DOHH2 (cell line): Measurements from ENCODE around the gene ELL2.

Source experiments
- H3F3A ChIP-seq: fragments of 200-600 bp; sonication (generic), shearing (Covaris generic); 2 replicates; pipeline ENCODE4 v1.6.0; 2016; ENCODE audit warnings: antibody characterized with exemption, mild to moderate bottlenecking; ENCODE audit not compliant: control insufficient read depth, insufficient read depth
- H3K27ac ChIP-seq: fragments of 200-600 bp; sonication (generic); 2 replicates; pipeline ENCODE4 v1.5.1; 2014; ENCODE audit warnings: low read depth, mild to moderate bottlenecking, low read length, moderate library complexity
- H3K27me3 ChIP-seq: fragments of 200-600 bp; sonication (generic); 2 replicates; pipeline ENCODE4 v1.6.1; 2014; ENCODE audit warnings: mild to moderate bottlenecking, low read length, mixed read lengths; ENCODE audit not compliant: control insufficient read depth
- H3K36me3 ChIP-seq: fragments of 200-600 bp; sonication (generic); 2 replicates; pipeline ENCODE4 v1.6.1; 2014; ENCODE audit warnings: mild to moderate bottlenecking, low read length, moderate library complexity, mixed read lengths; ENCODE audit not compliant: control insufficient read depth
- H3K4me1 ChIP-seq: fragments of 200-600 bp; sonication (generic); 2 replicates; pipeline ENCODE4 v1.6.1; 2014; ENCODE audit warnings: mild to moderate bottlenecking, low read length, mixed read lengths; ENCODE audit not compliant: control insufficient read depth
- H3K4me2 ChIP-seq: fragments of 200-600 bp; sonication (generic); 2 replicates; pipeline ENCODE4 v1.6.0; 2014; ENCODE audit warnings: mild to moderate bottlenecking, low read length, moderate library complexity
- H3K4me3 ChIP-seq: fragments of 200-600 bp; sonication (generic); 2 replicates; pipeline ENCODE4 v1.5.1; 2014; ENCODE audit warnings: mild to moderate bottlenecking, low read length, mixed read lengths
- H3K79me2 ChIP-seq: fragments of 200-600 bp; sonication (generic); 2 replicates; pipeline ENCODE4 v1.6.1; 2014; ENCODE audit warnings: mild to moderate bottlenecking, low read length, mixed read lengths; ENCODE audit not compliant: control insufficient read depth
- H3K9me2 ChIP-seq: fragments of 200-600 bp; sonication (generic); replicated peaks from 2 replicates; pipeline ENCODE4 v1.6.1; 2014; ENCODE audit warnings: mild to moderate bottlenecking, low read length, mixed read lengths; ENCODE audit not compliant: control insufficient read depth
- H3K9me3 ChIP-seq: fragments of 200-600 bp; sonication (generic); 2 replicates; pipeline ENCODE4 v1.6.1; 2014; ENCODE audit warnings: antibody characterized with exemption, low read length, mixed read lengths; ENCODE audit not compliant: control insufficient read depth, insufficient read depth
- H4K20me1 ChIP-seq: fragments of 200-600 bp; sonication (generic); 2 replicates; pipeline ENCODE4 v1.6.0; 2014; ENCODE audit warnings: low read depth, mild to moderate bottlenecking, antibody characterized with exemption, low read length, moderate library complexity; ENCODE audit not compliant: control insufficient read depth, insufficient read depth
- CTCF ChIP-seq: fragments of 200-600 bp; sonication (generic); IDR thresholded peaks from one replicate; pipeline ENCODE4 v1.5.1; 2014; ENCODE audit warnings: antibody characterized with exemption, mild to moderate bottlenecking, low read depth, low read length; ENCODE audit not compliant: poor library complexity, severe bottlenecking
- EZH2phosphoT487 ChIP-seq: fragments of 200-600 bp; sonication (generic); IDR thresholded peaks from 2 replicates; pipeline ENCODE4 v1.6.1; 2017; ENCODE audit warnings: borderline replicate concordance, mild to moderate bottlenecking, antibody characterized with exemption, low read length, moderate library complexity, mixed read lengths

Gene ELL2

GRCh38 chr5:95956021-95956899 lies 5.4 kb downstream of the ELL2 start:
- no peak for TF ChIP-seq EZH2phosphoT487
- no peak for TF ChIP-seq CTCF
- H3K27ac ChIP-seq, result no peak overlapping the region
- peaks cover 31% of the 10 kb centered on the region for H3K27me3 ChIP-seq
- no peaks in the 10 kb centered on the region for H3K79me2 ChIP-seq
- H4K20me1 ChIP-seq, result no peaks in the 10 kb centered on the region
- no peak overlapping the region for H3K4me3 ChIP-seq
- no peaks in the 10 kb centered on the region for H3K36me3 ChIP-seq
- no peaks in the 10 kb centered on the region for H3K9me2 ChIP-seq
- H3F3A ChIP-seq, result no peaks in the 10 kb centered on the region
- no peak overlapping the region for H3K4me2 ChIP-seq
- no peaks in the 10 kb centered on the region for H3K9me3 ChIP-seq
- peaks cover 7% of the 10 kb centered on the region; the same call in 1 of the 2 replicates for H3K4me1 ChIP-seq

- Histone ChIP-seq H3K9me3 (no peaks in the 10 kb centered on the region), H3K27me3 (peaks cover 17% of the 10 kb centered on the region), H3K36me3 (no peaks in the 10 kb centered on the region), H3K4me2 (no peak overlapping the region), H4K20me1 (no peaks in the 10 kb centered on the region), H3K4me1 (no peaks in the 10 kb centered on the region), H3K9me2 (no peaks in the 10 kb centered on the region), H3K4me3 (no peak overlapping the region), H3K79me2 (no peaks in the 10 kb centered on the region), H3F3A (no peaks in the 10 kb centered on the region), H3K27ac (no peak overlapping the region)
- TF ChIP-seq CTCF, result no peak
- no peak for TF ChIP-seq EZH2phosphoT487
These were observed 6.9 kb downstream of the ELL2 start for GRCh38 chr5:95954716-95955115.

GRCh38 chr5:95953021-95953702 lies 8.5 kb downstream of the ELL2 start:
- Histone ChIP-seq H3K79me2 (no peaks in the 10 kb centered on the region), H3K4me1 (no peaks in the 10 kb centered on the region), H3K27ac (no peak overlapping the region)

More at GRCh38 chr5:95953021-95953702, 8.5 kb downstream of the ELL2 start:
- H3F3A ChIP-seq, result no peaks in the 10 kb centered on the region
- no peaks in the 10 kb centered on the region for H3K9me3 ChIP-seq
- H3K27me3 ChIP-seq, result peaks cover 4% of the 10 kb centered on the region
- H3K4me2 ChIP-seq, result no peak overlapping the region
- H3K36me3 ChIP-seq, result no peaks in the 10 kb centered on the region
- no peak for TF ChIP-seq CTCF
- no peak for TF ChIP-seq EZH2phosphoT487
- H4K20me1 ChIP-seq, result no peaks in the 10 kb centered on the region
- no peaks in the 10 kb centered on the region for H3K9me2 ChIP-seq
- H3K4me3 ChIP-seq, result no peak overlapping the region
